ENCODE results near the gene CYRIA. TPM values are rescaled to one million over a fixed set of nuclear protein-coding genes. Genes with fewer than 3 reads are reported as not detected.

CYRIA gene
- total and polyA plus RNA-seq, 4 donors: 1.3 to 4.3 (median 2.4) TPM

- DNase-seq (ENCODE audit: low spot score): no peak
- Histone ChIP-seq H3K9ac (ENCODE audit: low read depth in 1 of 2, low read length in 2 of 2) (no peak overlapping the region), H3K4me1 (ENCODE audit: control insufficient read depth in 4 of 4, insufficient read depth in 4 of 4, low read length in 3 of 4) (peaks cover 3 to 34% (median 19%) of the 10 kb centered on the region in 4 donors), H3K36me3 (ENCODE audit: control insufficient read depth in 4 of 4, insufficient read depth in 3 of 4, low read depth in 1 of 4, low read length in 3 of 4) (no peaks in the 10 kb centered on the region), H3K27ac (ENCODE audit: low read depth in 1 of 2, low read length in 2 of 2) (peak overlapping the region in 1 of 2 donors; percentile 13), H3K9me3 (ENCODE audit: control insufficient read depth in 4 of 4, low read length in 3 of 4) (no peaks in the 10 kb centered on the region), H3K27me3 (ENCODE audit: control insufficient read depth in 4 of 4, insufficient read depth in 4 of 4, low read length in 3 of 4) (no peaks in the 10 kb centered on the region), H3K4me3 (ENCODE audit: low read depth in 1 of 3, low read length in 3 of 3) (no peak overlapping the region)
- WGBS: 71% methylated on average over 5 of the region's 5 CpGs
- no peak for TF ChIP-seq FOXA1 (IDR thresholded peaks at IDR 0.05)
- no peak for TF ChIP-seq HNF4G (IDR thresholded peaks at IDR 0.05)
- TF ChIP-seq CTCF (IDR thresholded peaks at IDR 0.05; ENCODE audit: low read depth, low read length, missing input control): no peak
- TF ChIP-seq NR2F2 (IDR thresholded peaks at IDR 0.05): peak; percentile 82
- TF ChIP-seq ATF3 (IDR thresholded peaks at IDR 0.05): no peak
- no peak for TF ChIP-seq EGR1 (IDR thresholded peaks at IDR 0.05; ENCODE audit: low read depth in 2 of 2)
- TF ChIP-seq TAF1 (conservative IDR thresholded peaks at IDR 0.05): no peak
- TF ChIP-seq GABPA (IDR thresholded peaks at IDR 0.05 in 1 of 2, conservative IDR thresholded peaks at IDR 0.05 in 1 of 2): no peak
- TF ChIP-seq FOXA2 (IDR thresholded peaks at IDR 0.05): no peak
- TF ChIP-seq RAD21 (IDR thresholded peaks at IDR 0.05): peak in 1 of 2 donors; percentile 13
- peak in 1 of 2 donors; percentile 18 for TF ChIP-seq HNF4A (conservative IDR thresholded peaks at IDR 0.05)
- peak; percentile 63 for TF ChIP-seq MAX (IDR thresholded peaks at IDR 0.05)
- TF ChIP-seq SP1 (IDR thresholded peaks at IDR 0.05): no peak
- no peak for TF ChIP-seq JUND (IDR thresholded peaks at IDR 0.05)
- peak; percentile 28 for TF ChIP-seq ZBTB33 (IDR thresholded peaks at IDR 0.05)
- no peak for TF ChIP-seq REST (IDR thresholded peaks at IDR 0.05)
- TF ChIP-seq RXRA (IDR thresholded peaks at IDR 0.05): peak; percentile 83 to 91
- TF ChIP-seq YY1 (IDR thresholded peaks at IDR 0.05): peak; percentile 9
These were observed 41.8 kb downstream of the CYRIA start for GRCh38 chr2:16623564-16624435.

Measured in liver (tissue), 9 donors.